Measurements from ENCODE around the gene PTPN22. TPM values are rescaled to one million over a fixed set of nuclear protein-coding genes. Genes with fewer than 3 reads are reported as not detected.
A peak's percentile ranks its signal among the peaks of the same experiment; 100 is the strongest.

The PTPN22 gene
- total and polyA plus RNA-seq, 8 donors = 0.57 to 2.3 (median 1.1) TPM

DNA sequence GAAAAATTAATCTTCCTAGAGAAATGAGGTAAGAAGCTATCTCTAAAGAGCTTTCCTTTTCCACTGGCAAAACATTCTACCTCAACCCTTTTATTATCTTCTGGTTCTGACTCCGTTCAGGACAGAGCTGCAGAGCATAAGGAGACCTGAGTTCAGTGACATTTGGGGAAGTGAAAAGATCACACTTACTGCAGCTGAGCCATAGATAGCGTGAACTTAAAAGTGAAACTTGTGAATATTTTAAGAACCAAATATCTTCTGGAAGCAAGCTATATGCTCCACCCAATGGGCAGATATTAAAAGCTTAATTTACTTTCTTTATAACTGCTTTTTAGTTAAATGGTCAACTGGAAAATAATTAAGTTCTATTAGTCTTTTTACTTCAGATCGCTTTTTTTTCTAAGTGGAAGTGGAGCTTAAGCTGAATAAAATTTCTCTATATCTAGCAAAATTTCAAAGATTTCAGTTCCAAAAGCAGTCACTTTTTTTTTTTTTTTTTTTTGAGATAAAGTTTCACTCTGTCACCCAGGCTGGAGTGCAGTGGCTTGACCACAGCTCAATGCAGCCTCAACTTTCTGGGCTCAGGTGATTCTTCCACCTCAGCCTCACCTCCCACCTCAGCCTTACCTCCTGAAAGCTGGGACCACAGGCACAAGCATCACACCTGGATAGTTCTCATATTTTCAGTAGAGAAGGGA is 11.9 kb downstream of the PTPN22 start:
- FAIRE-seq = no peak
- 76 to 86% methylated on average over 3 of the region's 3 CpGs for WGBS, 2 donors

DNA sequence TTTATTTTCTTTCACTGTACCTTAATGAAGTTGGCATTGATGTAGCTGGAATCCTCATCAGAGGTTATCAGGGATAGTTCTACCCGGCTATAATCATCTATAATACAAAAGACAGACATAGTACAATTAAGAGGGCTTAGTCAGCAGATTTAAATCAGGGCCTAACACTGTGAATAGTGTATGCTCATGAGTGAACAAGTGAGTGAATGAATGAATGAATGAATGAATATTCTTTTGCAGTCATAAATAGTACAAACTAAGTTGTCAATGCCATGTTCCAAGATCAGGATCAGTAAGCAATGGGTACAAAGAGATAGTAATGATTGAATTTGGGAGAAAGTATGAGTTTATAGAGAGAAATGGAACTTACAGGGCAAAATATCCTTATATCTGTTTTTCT is 12.5 kb downstream of the PTPN22 start:
- no peak overlapping the region for H3K4me3 ChIP-seq
- no peak overlapping the region for H3K27ac ChIP-seq
- no peaks in the 10 kb centered on the region for H3K27me3 ChIP-seq
- H3K4me1 ChIP-seq = no peaks in the 10 kb centered on the region
- TF ChIP-seq, protein P1, sequence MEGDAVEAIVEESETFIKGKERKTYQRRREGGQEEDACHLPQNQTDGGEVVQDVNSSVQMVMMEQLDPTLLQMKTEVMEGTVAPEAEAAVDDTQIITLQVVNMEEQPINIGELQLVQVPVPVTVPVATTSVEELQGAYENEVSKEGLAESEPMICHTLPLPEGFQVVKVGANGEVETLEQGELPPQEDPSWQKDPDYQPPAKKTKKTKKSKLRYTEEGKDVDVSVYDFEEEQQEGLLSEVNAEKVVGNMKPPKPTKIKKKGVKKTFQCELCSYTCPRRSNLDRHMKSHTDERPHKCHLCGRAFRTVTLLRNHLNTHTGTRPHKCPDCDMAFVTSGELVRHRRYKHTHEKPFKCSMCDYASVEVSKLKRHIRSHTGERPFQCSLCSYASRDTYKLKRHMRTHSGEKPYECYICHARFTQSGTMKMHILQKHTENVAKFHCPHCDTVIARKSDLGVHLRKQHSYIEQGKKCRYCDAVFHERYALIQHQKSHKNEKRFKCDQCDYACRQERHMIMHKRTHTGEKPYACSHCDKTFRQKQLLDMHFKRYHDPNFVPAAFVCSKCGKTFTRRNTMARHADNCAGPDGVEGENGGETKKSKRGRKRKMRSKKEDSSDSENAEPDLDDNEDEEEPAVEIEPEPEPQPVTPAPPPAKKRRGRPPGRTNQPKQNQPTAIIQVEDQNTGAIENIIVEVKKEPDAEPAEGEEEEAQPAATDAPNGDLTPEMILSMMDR (IDR thresholded peaks at IDR 0.05) = no peak
- H3K9me3 ChIP-seq = no peaks in the 10 kb centered on the region
- ATAC-seq (no peak), FAIRE-seq (no peak), DNase-seq (no peak)
- intact Hi-C loops (cut with DNase I) = no loop called here
- H3K36me3 ChIP-seq = no peaks in the 10 kb centered on the region
- WGBS, 2 donors = 90% methylated on average over 1 of the region's 1 CpG

More for the DNA sequence above, 11.9 kb downstream of the PTPN22 start:
- Histone ChIP-seq H3K9me3 (no peaks in the 10 kb centered on the region), H3K4me3 (no peak overlapping the region), H3K27ac (no peak overlapping the region), H3K27me3 (no peaks in the 10 kb centered on the region), H3K36me3 (no peaks in the 10 kb centered on the region), H3K4me1 (no peaks in the 10 kb centered on the region)
- ATAC-seq = peak in 1 of 4 donors; percentile 52
- no peak for DNase-seq
- TF ChIP-seq, protein P1 (IDR thresholded peaks at IDR 0.05) = no peak
- intact Hi-C loops (cut with DNase I) = no loop called here

DNA sequence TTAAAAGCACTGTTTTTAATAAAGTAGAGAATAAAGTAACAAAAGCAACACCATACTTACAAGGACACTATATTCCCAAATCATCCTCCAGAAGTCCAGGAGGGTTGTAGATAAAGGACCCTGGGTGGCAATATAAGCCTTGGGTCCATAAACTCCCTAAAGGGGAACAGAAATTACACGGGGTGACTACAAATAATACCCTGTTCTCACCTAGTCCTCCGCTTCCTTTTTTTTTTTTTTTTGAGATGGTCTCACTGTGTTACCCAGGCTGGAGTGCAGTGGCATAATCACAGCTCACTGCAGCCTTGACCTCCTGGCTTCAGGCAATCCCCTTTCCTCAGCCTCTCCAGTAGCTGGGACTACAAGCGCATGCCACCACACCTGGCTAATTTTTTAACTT is 13.1 kb downstream of the PTPN22 start:
- H3K4me3 ChIP-seq = no peak overlapping the region
- FAIRE-seq (no peak), ATAC-seq (no peak), DNase-seq (no peak)
- WGBS, 2 donors = 80 to 92% methylated on average over 3 of the region's 3 CpGs
- H3K36me3 ChIP-seq = no peaks in the 10 kb centered on the region
- no peak overlapping the region for H3K27ac ChIP-seq
- TF ChIP-seq, protein P1 (IDR thresholded peaks at IDR 0.05) = no peak
- H3K4me1 ChIP-seq = no peaks in the 10 kb centered on the region
- no peaks in the 10 kb centered on the region for H3K27me3 ChIP-seq
- H3K9me3 ChIP-seq = no peaks in the 10 kb centered on the region
- intact Hi-C loops (cut with DNase I) = no loop called here

DNA sequence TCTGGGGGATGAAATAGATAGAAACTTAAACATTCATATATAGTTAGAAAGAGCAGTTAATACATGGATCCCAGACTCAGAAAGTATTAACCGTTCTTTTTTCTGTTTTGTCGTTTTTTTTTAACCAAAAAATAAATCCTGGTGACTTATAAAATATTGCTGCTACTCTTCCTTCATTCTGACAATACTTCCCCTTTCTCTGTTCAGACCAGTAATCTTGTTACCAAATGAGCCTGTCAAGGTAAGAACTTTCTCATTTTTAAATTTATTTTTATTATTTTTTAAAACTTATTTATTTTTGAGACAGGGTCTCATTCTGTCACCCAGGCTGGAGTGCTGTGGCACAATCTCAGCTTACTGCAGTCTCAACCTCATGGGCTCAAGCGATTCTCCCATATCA is 13.7 kb downstream of the PTPN22 start:
- Histone ChIP-seq H3K36me3 (no peaks in the 10 kb centered on the region), H3K27ac (no peak overlapping the region), H3K4me1 (no peaks in the 10 kb centered on the region), H3K9me3 (no peaks in the 10 kb centered on the region), H3K27me3 (no peaks in the 10 kb centered on the region), H3K4me3 (no peak overlapping the region)
- TF ChIP-seq, protein P1 (IDR thresholded peaks at IDR 0.05) = no peak
- WGBS, 2 donors = 60 to 74% methylated on average over 3 of the region's 3 CpGs
- DNase-seq (no peak), ATAC-seq (no peak), FAIRE-seq (no peak)
- intact Hi-C loops (cut with DNase I) = no loop called here

DNA sequence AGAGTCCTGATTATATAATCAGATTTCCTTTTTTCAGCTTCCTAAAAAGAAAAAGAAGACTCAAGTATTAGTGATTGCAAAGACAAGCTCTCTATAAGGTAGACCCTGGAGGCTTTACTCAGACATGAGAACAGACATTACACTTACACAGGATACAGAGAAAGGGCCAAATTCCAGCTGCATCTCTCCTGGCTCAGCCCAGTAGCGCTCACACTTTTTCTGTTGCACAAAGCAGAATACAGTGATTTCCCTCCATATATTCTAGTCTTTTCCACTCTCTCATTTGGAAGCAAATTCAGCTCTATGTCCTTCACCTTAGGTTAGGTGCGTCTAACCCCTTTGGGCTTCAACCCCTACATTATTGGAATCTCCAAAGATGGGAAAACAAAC is 15.1 kb downstream of the PTPN22 start:
- intact Hi-C loops (cut with DNase I) = no loop called here
- WGBS, 2 donors = 93 to 94% methylated on average over 2 of the region's 2 CpGs
- no peak overlapping the region for H3K27ac ChIP-seq
- H3K9me3 ChIP-seq = no peaks in the 10 kb centered on the region
- ATAC-seq (no peak), DNase-seq (no peak), FAIRE-seq (no peak)
- H3K36me3 ChIP-seq = no peaks in the 10 kb centered on the region
- H3K4me3 ChIP-seq = no peak overlapping the region
- no peaks in the 10 kb centered on the region for H3K27me3 ChIP-seq
- H3K4me1 ChIP-seq = no peaks in the 10 kb centered on the region
- TF ChIP-seq, protein P1 (IDR thresholded peaks at IDR 0.05) = no peak

All from pancreas (tissue), 10 donors.